Bronchial epithelial cell (primary cell): ENCODE measurements around the gene ANKRD10. TPM values are rescaled to one million over a fixed set of nuclear protein-coding genes. Genes with fewer than 3 reads are reported as not detected.

Experiments used
- DNase-seq: peaks from one replicate; pipeline ENCODE4 v3.0.0-alpha.2; 2010; ENCODE audit warnings: low read depth
- FAIRE-seq: peaks from 2 replicates; lab custom pipeline; 2011; peaks lifted over from hg19 to GRCh38; lab: Jason Lieb, UNC
- H3K27me3 ChIP-seq: 2 replicates; pipeline ENCODE4 v1.5.1; 2011; ENCODE audit warnings: low read length; ENCODE audit not compliant: control insufficient read depth, insufficient read depth
- H3K36me3 ChIP-seq: 2 replicates; pipeline ENCODE4 v1.5.1; 2011; ENCODE audit warnings: low read length; ENCODE audit not compliant: control insufficient read depth, insufficient read depth
- H3K4me3 ChIP-seq: 2 replicates; pipeline ENCODE4 v1.5.1; 2011; ENCODE audit warnings: mild to moderate bottlenecking, low read depth, low read length, control low read depth
- CTCF ChIP-seq: IDR thresholded peaks from 2 replicates; pipeline ENCODE4 v1.5.1; 2011; ENCODE audit warnings: mild to moderate bottlenecking, moderate library complexity, low read length, control low read depth, inconsistent platforms; ENCODE audit not compliant: insufficient read depth, severe bottlenecking
- total RNA-seq: library from RNA; depleted of rRNA; stranded (reverse); fragments of >200 nt; gene quantifications from 2 replicates; pipeline ENCODE4 v1.2.1, GENCODE V29; 2014

ANKRD10 gene
- total RNA-seq, 1 donor from 2014 or later, result 26.9 TPM

GRCh38 chr13:110835721-110836604, 78.9 kb downstream of the ANKRD10 start:
- Histone ChIP-seq H3K27me3 (peaks cover 3% of the 10 kb centered on the region), H3K4me3 (no peak overlapping the region), H3K36me3 (no peaks in the 10 kb centered on the region)
- no peak for FAIRE-seq
- peak; percentile 7 for DNase-seq
- TF ChIP-seq CTCF, result no peak

- no peaks in the 10 kb centered on the region for H3K36me3 ChIP-seq
- FAIRE-seq (no peak), DNase-seq (no peak)
- no peak overlapping the region for H3K4me3 ChIP-seq
- no peak for TF ChIP-seq CTCF
- H3K27me3 ChIP-seq, result peaks cover 3% of the 10 kb centered on the region
Measured at GRCh38 chr13:110834572-110834971, 80.3 kb downstream of the ANKRD10 start.

GRCh38 chr13:110832531-110832930, 82.3 kb downstream of the ANKRD10 start:
- DNase-seq, result no peak
- no peaks in the 10 kb centered on the region for H3K36me3 ChIP-seq
- peak; percentile 47 for FAIRE-seq
- no peak overlapping the region for H3K4me3 ChIP-seq
- no peak for TF ChIP-seq CTCF
- peaks cover 3% of the 10 kb centered on the region for H3K27me3 ChIP-seq

- TF ChIP-seq CTCF, result no peak
- Histone ChIP-seq H3K27me3 (peaks cover 3% of the 10 kb centered on the region), H3K4me3 (no peak overlapping the region), H3K36me3 (no peaks in the 10 kb centered on the region)
- FAIRE-seq (no peak), DNase-seq (no peak)
Measured at GRCh38 chr13:110832205-110832479, 82.7 kb downstream of the ANKRD10 start.

- DNase-seq (no peak), FAIRE-seq (no peak)
- TF ChIP-seq CTCF, result no peak
- peaks cover 3% of the 10 kb centered on the region for H3K27me3 ChIP-seq
- H3K36me3 ChIP-seq, result no peaks in the 10 kb centered on the region
- no peak overlapping the region for H3K4me3 ChIP-seq
Measured at GRCh38 chr13:110831437-110832204, 83.2 kb downstream of the ANKRD10 start.
